K562 (cell line): ENCODE measurements around the gene ABCA7. TPM values are rescaled to one million over a fixed set of nuclear protein-coding genes. Genes with fewer than 3 reads are reported as not detected.

Experiments
- E2F1 ChIP-seq: sonication (generic); formaldehyde crosslinking; IDR thresholded peaks from 2 replicates; pipeline ENCODE4 v1.8.1; 2023; ENCODE audit warnings: mild to moderate bottlenecking, missing genetic modification reagents, moderate library complexity
- GTF3C2 ChIP-seq: IDR thresholded peaks from 3 replicates; pipeline ENCODE4 v1.6.1; 2011; ENCODE audit warnings: borderline replicate concordance, mild to moderate bottlenecking, moderate library complexity; ENCODE audit not compliant: insufficient read length; ENCODE audit errors: extremely low read depth
- KLF1 ChIP-seq: fragments of 450-650 bp; IDR thresholded peaks from 2 replicates; pipeline ENCODE4 v1.6.1; 2016; ENCODE audit warnings: missing genetic modification characterization, missing compliant biosample characterization
- SMARCA5 ChIP-seq: fragments of 450-650 bp; IDR thresholded peaks from 2 replicates; pipeline ENCODE4 v1.6.1; 2016
- TRIM28 ChIP-seq: fragments of 450-650 bp; IDR thresholded peaks from 2 replicates; pipeline ENCODE4 v1.6.1; 2017
- ZBTB40 ChIP-seq, 2 experiments: fragments of 450-650 bp in 1 of 2; sonication (generic) in 1 of 2; formaldehyde crosslinking in 1 of 2; IDR thresholded peaks; 2 replicates each; pipeline versions ENCODE4 v1.7.1 to v1.9.0; 2016 to 2022; ENCODE audit warnings: inconsistent platforms in 1 of 2, mild to moderate bottlenecking in 1 of 2, missing genetic modification reagents in 1 of 2
- ZNF174 ChIP-seq: fragments of 250-450 bp; sonication (Bioruptor Pico); IDR thresholded peaks from 2 replicates; pipeline ENCODE4 v1.4.0; 2020; ENCODE audit warnings: mild to moderate bottlenecking
- ZNF512 ChIP-seq: IDR thresholded peaks from 2 replicates; pipeline ENCODE4 v1.6.1; 2016; ENCODE audit warnings: missing genetic modification characterization, missing compliant biosample characterization
- polyA plus RNA-seq, 8 experiments: library from polyadenylated mRNA; depleted of rRNA in 4 of 8; stranded (reverse) in 5 of 8; unstranded in 3 of 8; fragments of >200 nt; fragmentation: Nextera tagmentation in 2 of 8; fragmentation: Illumina TruSeq in 1 of 8; extraction: Ambion mirVana in 2 of 8; extraction: Trizol in 1 of 8; gene quantifications; 2 replicates each; pipeline versions ENCODE4 v1.2.1 to v1.2.3, GENCODE V29; 2011 to 2014; ENCODE audit warnings: inconsistent platforms in 1 of 8, missing spikeins in 1 of 8
- total RNA-seq, 7 experiments: library from RNA; depleted of rRNA in 6 of 7; stranded (reverse); fragments of >200 nt in 6 of 7; fragmentation: Illumina TruSeq in 2 of 7; extraction: Trizol in 2 of 7; gene quantifications; 2 replicates each; pipeline versions ENCODE4 v1.2.1 to v1.2.3, GENCODE V29; 2011 to 2021; ENCODE audit warnings: low replicate concordance in 1 of 7
- TF ChIP-seq, protein P1 (sequence below): sonication (generic); formaldehyde crosslinking; IDR thresholded peaks from 2 replicates; pipeline ENCODE4 v1.8.1; 2023; ENCODE audit warnings: mild to moderate bottlenecking, missing genetic modification reagents

The ABCA7 gene
- total and polyA plus RNA-seq, 9 of the 15 experiments (the other 6 are each of a cell fraction or from before 2014, with no cell fraction given) = 2.3 to 96.1 (median 31.2) TPM

DNA sequence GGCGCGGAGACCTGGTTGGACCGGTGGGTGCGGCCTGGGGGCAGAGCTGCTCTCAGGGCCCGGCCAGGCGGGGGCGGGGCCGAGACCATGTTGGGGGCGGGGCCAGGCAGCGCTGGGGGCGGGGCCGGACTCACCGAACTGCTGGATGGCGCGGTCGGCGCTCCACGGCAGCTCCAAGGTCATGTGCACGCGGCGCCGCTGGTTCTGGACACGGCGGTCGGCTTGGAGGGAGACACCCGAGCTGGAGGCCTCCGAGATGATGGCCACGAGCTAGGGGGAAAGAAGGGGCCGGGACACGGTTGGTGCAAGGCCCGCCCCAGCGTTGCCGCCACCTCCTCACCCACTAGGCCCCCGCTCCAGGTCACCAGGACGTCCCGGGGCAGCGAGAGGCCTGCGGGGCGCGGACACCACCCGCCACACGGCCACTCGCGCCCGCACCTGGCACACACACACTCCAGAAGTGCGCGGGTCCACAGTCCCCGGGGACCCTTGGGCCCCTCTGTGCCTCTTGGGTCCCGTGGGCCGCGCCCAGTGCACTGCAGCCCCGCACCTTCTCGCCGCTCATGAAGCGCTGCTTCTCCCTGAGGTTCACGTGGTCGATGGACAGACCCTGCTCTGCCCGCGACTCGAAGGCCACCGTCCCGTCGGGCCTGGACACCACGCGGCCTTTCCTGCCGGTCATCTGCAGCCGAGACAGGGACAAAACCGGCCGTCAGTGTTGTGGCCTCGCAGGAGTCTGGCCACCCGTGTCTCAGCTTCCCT is 72.5 kb downstream of the ABCA7 start (continued):
- TF ChIP-seq, protein P1, sequence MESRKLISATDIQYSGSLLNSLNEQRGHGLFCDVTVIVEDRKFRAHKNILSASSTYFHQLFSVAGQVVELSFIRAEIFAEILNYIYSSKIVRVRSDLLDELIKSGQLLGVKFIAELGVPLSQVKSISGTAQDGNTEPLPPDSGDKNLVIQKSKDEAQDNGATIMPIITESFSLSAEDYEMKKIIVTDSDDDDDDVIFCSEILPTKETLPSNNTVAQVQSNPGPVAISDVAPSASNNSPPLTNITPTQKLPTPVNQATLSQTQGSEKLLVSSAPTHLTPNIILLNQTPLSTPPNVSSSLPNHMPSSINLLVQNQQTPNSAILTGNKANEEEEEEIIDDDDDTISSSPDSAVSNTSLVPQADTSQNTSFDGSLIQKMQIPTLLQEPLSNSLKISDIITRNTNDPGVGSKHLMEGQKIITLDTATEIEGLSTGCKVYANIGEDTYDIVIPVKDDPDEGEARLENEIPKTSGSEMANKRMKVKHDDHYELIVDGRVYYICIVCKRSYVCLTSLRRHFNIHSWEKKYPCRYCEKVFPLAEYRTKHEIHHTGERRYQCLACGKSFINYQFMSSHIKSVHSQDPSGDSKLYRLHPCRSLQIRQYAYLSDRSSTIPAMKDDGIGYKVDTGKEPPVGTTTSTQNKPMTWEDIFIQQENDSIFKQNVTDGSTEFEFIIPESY = peak; percentile 78
- TF ChIP-seq E2F1 (CRISPR knock-in tag) (no peak), ZNF512 (no peak), SMARCA5 (no peak), GTF3C2 (no peak), KLF1 (tag) (no peak), TRIM28 (no peak), ZBTB40 (IDR thresholded peaks at IDR 0.05) (no peak), ZBTB40 (CRISPR knock-in tag; IDR thresholded peaks at IDR 0.05) (no peak), ZNF174 (CRISPR knock-in tag) (no peak)
